ENCODE results near the gene ADAT2. TPM values are rescaled to one million over a fixed set of nuclear protein-coding genes. Genes with fewer than 3 reads are reported as not detected.

Gene ADAT2
- total and polyA plus RNA-seq, 3 donors from 2014 or later, result 3.6 to 5.7 (median 5.7) TPM

DNA sequence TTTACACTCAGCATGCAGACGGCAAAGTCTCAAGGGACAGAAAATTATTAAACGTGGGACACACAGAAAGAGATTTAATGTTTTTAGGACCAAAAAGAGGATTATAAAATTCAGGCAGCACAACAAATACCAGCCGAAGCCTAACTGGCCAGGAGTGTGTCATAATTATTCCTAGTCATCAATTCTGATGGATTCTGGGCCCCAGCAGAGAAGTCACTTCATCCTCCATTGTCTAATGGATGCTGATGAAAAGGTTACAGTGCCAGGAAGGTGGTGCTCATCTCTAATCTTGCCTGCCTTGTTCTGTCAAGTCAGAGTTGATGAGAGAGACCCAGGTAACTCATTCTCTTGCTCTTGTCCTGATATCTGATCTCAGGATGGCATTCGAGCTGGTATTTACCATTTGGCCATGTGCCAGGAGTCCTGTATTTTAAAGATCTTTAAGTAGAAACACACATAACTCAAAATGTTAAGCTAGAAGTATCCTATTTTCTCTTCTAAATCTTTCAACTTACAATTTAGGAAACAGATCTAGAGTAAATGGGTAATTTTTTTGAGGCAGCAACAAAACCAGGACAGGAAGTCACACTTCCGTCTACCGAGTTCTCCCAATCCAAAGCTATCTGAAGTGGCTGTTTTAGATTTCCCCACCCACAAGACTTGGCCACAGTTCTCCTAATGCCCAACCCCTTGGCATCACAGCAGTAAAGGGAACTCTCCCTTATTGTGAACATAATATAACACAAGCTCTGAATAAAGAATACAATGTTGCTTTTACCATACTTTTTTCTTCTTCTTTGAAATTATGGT lies 50.0 kb downstream of the ADAT2 start:
- no peaks in the 10 kb centered on the region for H3K9me3 ChIP-seq
- DNase-seq, result peak; percentile 28
- no peaks in the 10 kb centered on the region for H3K4me1 ChIP-seq
- no peaks in the 10 kb centered on the region for H3K27me3 ChIP-seq
- no peak for TF ChIP-seq POLR2A (IDR thresholded peaks at IDR 0.05)
- TF ChIP-seq, protein P1, sequence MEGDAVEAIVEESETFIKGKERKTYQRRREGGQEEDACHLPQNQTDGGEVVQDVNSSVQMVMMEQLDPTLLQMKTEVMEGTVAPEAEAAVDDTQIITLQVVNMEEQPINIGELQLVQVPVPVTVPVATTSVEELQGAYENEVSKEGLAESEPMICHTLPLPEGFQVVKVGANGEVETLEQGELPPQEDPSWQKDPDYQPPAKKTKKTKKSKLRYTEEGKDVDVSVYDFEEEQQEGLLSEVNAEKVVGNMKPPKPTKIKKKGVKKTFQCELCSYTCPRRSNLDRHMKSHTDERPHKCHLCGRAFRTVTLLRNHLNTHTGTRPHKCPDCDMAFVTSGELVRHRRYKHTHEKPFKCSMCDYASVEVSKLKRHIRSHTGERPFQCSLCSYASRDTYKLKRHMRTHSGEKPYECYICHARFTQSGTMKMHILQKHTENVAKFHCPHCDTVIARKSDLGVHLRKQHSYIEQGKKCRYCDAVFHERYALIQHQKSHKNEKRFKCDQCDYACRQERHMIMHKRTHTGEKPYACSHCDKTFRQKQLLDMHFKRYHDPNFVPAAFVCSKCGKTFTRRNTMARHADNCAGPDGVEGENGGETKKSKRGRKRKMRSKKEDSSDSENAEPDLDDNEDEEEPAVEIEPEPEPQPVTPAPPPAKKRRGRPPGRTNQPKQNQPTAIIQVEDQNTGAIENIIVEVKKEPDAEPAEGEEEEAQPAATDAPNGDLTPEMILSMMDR (IDR thresholded peaks at IDR 0.05), result no peak
- H3K36me3 ChIP-seq (ENCODE audit: low read depth, missing control alignments), result no peaks in the 10 kb centered on the region
- H3K27ac ChIP-seq, result no peak overlapping the region
- intact Hi-C loops (cut with DNase I; ENCODE audit: low total_unique reads), result no loop called here
- no peak overlapping the region for H3K4me3 ChIP-seq
- WGBS, 2 donors, result 49 to 55% methylated on average over 6 of the region's 6 CpGs

DNA sequence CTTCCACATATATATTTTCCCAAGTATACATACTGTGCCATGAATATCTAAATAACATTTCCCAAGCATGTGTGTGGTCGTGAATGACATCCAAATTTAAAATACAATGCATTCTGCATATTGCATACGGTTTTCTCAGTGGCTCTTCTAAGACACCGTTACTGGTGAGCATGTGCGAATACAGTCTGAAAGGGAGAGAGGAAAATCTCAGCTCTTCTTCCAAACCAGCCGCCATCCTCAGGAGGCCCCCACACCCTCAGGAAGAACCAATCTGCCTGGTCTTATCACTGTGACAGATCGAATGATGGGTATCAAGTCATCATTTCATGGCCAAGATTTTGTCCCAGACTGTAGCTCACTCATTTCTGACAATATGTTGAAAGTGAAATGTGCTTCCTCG lies 50.7 kb downstream of the ADAT2 start:
- H3K4me1 ChIP-seq, result no peaks in the 10 kb centered on the region
- H3K27ac ChIP-seq, result no peak overlapping the region
- 84 to 89% methylated on average over 7 of the region's 7 CpGs for WGBS, 2 donors
- intact Hi-C loops (cut with DNase I; ENCODE audit: low total_unique reads), result no loop called here
- no peak overlapping the region for H3K4me3 ChIP-seq
- H3K9me3 ChIP-seq, result no peaks in the 10 kb centered on the region
- no peak for DNase-seq
- no peaks in the 10 kb centered on the region for H3K36me3 ChIP-seq (ENCODE audit: low read depth, missing control alignments)
- TF ChIP-seq, protein P1 (IDR thresholded peaks at IDR 0.05), result no peak
- TF ChIP-seq POLR2A (IDR thresholded peaks at IDR 0.05), result no peak
- H3K27me3 ChIP-seq, result no peaks in the 10 kb centered on the region

DNA sequence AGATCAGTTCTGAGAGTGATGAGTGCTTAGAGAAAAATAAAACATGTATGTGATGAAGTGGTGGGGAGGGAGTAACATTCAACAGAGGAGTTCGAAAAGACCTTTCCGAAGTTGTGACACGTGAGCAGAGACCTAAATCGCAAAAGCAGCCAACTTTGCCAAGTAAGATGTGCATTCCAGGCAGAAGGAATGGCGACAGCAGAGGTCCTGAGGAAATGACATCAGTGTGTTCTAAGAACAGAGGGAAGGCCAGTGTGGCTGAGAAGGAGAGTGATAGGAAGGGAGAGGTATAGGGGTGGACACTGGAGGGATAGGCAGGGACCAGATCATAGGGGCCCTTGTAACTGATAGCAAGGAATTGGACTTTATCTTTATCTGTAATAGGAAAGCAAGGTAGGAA lies 51.3 kb downstream of the ADAT2 start:
- intact Hi-C loops (cut with DNase I; ENCODE audit: low total_unique reads), result no loop called here
- H3K27me3 ChIP-seq, result no peaks in the 10 kb centered on the region
- no peaks in the 10 kb centered on the region for H3K4me1 ChIP-seq
- no peak for DNase-seq
- no peak overlapping the region for H3K27ac ChIP-seq
- H3K4me3 ChIP-seq, result no peak overlapping the region
- H3K9me3 ChIP-seq, result no peaks in the 10 kb centered on the region
- 89 to 90% methylated on average over 5 of the region's 5 CpGs for WGBS, 2 donors
- no peaks in the 10 kb centered on the region for H3K36me3 ChIP-seq (ENCODE audit: low read depth, missing control alignments)
- TF ChIP-seq, protein P1 (IDR thresholded peaks at IDR 0.05), result no peak
- TF ChIP-seq POLR2A (IDR thresholded peaks at IDR 0.05), result no peak

DNA sequence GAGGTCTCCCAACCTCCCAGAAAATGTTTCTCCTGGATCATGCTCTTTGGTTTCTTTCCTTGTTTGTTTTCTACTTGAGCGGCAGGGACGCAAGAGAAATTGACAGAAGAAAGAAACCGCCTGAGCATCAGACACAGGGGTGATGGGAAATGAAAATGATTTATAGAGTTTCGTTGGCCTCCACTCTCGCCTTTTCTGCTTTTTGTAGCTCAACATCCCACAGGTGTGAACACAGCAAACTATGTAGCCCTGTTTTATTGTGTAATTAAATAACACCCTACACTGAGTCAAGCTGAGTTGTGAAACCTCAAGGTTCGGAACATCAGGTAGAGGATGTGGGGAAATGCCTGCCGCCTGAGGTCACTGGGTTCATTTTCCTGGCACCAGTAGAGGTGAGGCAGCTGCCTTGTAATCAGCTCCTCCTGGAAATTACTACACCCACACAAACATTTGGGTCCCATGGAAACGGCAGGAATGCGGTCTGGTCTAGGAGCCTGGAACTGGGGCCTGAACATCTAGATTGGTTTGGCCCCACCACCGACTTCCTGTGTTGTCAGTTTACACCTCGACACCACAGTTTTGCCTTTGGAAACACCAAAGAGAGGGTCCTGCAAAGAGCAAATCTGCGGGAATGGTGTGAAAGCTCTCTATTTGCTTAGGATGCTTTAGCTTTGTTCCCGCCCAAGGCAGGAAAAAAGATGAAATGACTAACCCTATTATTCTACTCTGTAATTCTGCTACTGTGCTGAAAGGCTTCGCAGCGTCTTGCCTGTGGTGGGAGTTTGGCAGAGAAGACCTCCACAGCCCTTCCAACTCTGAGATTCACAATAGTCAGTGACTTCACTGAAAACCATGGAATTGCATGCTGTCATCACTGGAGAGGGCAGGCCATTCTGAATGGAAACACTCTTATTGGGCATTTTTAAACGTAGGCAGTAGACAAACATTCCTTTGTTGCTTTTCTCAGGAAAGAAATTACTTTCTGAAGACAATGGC lies 53.0 kb downstream of the ADAT2 start:
- Histone ChIP-seq H3K27me3 (no peaks in the 10 kb centered on the region), H3K27ac (no peak overlapping the region), H3K4me1 (no peaks in the 10 kb centered on the region), H3K36me3 (ENCODE audit: low read depth, missing control alignments) (no peaks in the 10 kb centered on the region), H3K9me3 (no peaks in the 10 kb centered on the region), H3K4me3 (no peak overlapping the region)
- intact Hi-C loops (cut with DNase I; ENCODE audit: low total_unique reads), result no loop called here
- 72 to 75% methylated on average over 16 of the region's 16 CpGs for WGBS, 2 donors
- TF ChIP-seq, protein P1 (IDR thresholded peaks at IDR 0.05), result no peak
- TF ChIP-seq POLR2A (IDR thresholded peaks at IDR 0.05), result no peak
- DNase-seq, result no peak
